Body of pancreas (tissue), 4 donors: Measurements from ENCODE around the gene TMEM220.

ENCODE experiments used
- POLR2A ChIP-seq, 3 donors: fragments of 450-650 bp; IDR thresholded peaks; one replicate each; pipeline ENCODE4 v1.6.1; 2016; ENCODE audit warnings: antibody characterized with exemption in 3 of 3, mild to moderate bottlenecking in 2 of 3
- TF ChIP-seq, protein P1 (sequence below), 7 experiments: fragments of 450-650 bp in 4 of 7; fragments of 200-600 bp in 3 of 7; sonication (generic) in 3 of 7; IDR thresholded peaks; one replicate each; pipeline ENCODE4 v1.5.1; 2016 to 2019; ENCODE audit warnings: antibody characterized with exemption in 7 of 7

- TF ChIP-seq, protein P1, sequence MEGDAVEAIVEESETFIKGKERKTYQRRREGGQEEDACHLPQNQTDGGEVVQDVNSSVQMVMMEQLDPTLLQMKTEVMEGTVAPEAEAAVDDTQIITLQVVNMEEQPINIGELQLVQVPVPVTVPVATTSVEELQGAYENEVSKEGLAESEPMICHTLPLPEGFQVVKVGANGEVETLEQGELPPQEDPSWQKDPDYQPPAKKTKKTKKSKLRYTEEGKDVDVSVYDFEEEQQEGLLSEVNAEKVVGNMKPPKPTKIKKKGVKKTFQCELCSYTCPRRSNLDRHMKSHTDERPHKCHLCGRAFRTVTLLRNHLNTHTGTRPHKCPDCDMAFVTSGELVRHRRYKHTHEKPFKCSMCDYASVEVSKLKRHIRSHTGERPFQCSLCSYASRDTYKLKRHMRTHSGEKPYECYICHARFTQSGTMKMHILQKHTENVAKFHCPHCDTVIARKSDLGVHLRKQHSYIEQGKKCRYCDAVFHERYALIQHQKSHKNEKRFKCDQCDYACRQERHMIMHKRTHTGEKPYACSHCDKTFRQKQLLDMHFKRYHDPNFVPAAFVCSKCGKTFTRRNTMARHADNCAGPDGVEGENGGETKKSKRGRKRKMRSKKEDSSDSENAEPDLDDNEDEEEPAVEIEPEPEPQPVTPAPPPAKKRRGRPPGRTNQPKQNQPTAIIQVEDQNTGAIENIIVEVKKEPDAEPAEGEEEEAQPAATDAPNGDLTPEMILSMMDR (IDR thresholded peaks at IDR 0.05), result no peak
- TF ChIP-seq POLR2A (IDR thresholded peaks at IDR 0.05), result no peak
These were observed 26.4 kb upstream of the TMEM220 start for GRCh38 chr17:10756185-10756584.
